Mesangial cell (primary cell): ENCODE results near the gene TBC1D3B. TPM values are rescaled to one million over a fixed set of nuclear protein-coding genes. Genes with fewer than 3 reads are reported as not detected.

Experiments used
- total RNA-seq: library from RNA; depleted of rRNA; stranded (reverse); fragments of >200 nt; gene quantifications from 2 replicates; pipeline ENCODE4 v1.2.3, GENCODE V29; 2015

TBC1D3B gene
- total RNA-seq, result 1.8 TPM in 1 of 2 replicates, not detected in the other

DNA sequence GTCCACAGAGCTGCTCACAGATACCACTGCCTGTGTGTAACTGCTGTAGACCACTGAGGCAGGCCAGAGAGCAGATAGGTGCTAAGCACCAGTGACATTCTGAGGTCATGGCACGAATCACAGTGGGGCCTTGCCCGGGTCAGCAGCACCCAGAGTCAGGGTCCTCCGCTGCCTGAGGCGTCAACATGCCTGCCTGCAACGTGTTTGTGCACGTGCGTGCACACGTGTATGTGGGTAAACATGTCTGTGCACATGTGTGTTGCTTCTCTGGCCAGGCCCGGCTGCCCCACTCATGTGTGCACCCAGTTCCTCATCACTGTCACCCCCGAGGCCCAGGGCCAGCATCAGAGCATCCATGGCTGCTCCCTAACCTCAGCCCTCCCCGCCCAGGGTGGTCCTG is at the start of gene TBC1D3B:
TSS of gene TBC1D3B (minus strand) at position 101 of the 400 bp plus-strand sequence. CDS start 1,586 bp downstream, outside the sequence.

DNA sequence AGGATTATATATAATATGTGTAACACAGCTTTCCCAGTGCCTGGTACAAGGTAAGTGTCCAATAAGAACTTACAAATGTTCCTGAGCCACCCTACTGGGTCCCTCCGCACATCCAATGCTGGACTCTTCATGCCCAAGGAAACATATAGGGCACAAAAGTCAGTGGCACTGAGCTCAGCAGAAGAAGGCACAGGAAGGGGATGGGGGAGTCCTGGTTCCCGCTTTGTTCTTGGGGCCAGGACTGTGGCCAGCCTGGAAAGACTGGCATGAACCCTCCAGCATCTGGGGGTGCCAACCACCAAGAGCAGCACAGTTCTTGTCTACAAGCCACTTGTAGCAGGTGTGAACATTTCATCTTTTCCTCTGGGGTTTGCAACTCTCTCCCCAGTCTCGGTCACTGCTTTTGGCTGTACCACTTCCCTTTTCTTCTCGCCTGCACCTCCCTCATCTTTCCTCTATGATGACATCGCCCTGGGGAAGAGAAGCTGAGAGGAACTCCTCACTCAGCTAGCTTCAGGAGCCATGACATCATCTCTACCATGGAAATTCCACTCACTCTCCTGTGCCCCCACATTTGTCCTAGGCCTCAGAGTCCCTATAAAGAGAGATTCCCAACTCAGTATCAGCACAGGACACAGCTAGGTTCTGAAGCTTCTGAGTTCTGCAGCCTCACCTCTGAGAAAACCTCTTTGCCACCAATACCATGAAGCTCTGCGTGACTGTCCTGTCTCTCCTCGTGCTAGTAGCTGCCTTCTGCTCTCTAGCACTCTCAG is 34.2 kb upstream of the TBC1D3B start, which contains the start of gene CCL4L2:
TSS of gene CCL4L2 (plus strand) at position 625 of the 773 bp plus-strand sequence.

Other genes starting within 250 kb of the TBC1D3B start
- 0.25 and 1.3 TPM in 2 replicates for gene RDM1, start 245.9 kb downstream of the TBC1D3B start, total RNA-seq
- not detected in 2 replicates for gene LYZL6, start 232.9 kb downstream of the TBC1D3B start, total RNA-seq
- not detected in 2 replicates for gene CCL16, start 195.1 kb downstream of the TBC1D3B start, total RNA-seq
- not detected in 2 replicates for gene CCL14, start 189.9 kb downstream of the TBC1D3B start, total RNA-seq
- gene CCL15, start 175.1 kb downstream of the TBC1D3B start, total RNA-seq, result not detected in 2 replicates
- gene CCL23, start 158.7 kb downstream of the TBC1D3B start, total RNA-seq, result not detected in 2 replicates
- gene CCL18, start 112.4 kb downstream of the TBC1D3B start, total RNA-seq, result not detected in 2 replicates
- not detected in 2 replicates for gene CCL3, start 86.5 kb downstream of the TBC1D3B start, total RNA-seq
- not detected in 2 replicates for gene CCL4, start 72.8 kb downstream of the TBC1D3B start, total RNA-seq
- not detected in 2 replicates for gene CCL3L1, start 20.1 kb upstream of the TBC1D3B start, total RNA-seq
- not detected in 2 replicates for gene CCL4L2, start 34.4 kb upstream of the TBC1D3B start, total RNA-seq
- 2.5 TPM in 1 of 2 replicates, not detected in the other for gene TBC1D3I, start 87.9 kb upstream of the TBC1D3B start, total RNA-seq
- gene TBC1D3G, start 147.2 kb upstream of the TBC1D3B start, total RNA-seq, result not detected in 2 replicates
- not detected in 2 replicates for gene TBC1D3H, start 211.8 kb upstream of the TBC1D3B start, total RNA-seq